ENCODE measurements around the gene PDE4B.

Gene PDE4B

DNA sequence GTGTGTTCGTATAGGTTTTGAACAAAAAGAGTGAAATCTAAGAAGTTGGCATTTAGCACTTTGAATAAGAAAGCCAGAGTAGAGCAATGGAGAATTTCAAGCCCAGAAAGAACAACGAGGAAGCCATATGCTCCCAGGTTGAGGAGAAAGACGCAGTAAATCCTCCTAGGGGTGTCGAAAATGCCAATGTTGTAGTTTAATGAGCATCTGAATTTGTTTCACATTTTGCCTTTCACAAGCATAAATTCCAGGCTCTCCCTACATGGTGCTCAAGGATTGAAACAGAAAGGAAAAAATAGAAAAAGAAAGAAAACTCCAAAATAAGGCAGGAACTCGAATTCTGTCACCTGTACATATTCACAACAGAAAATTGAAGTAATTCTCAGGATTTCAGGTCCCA, 476.5 kb downstream of the PDE4B start:
- TF ChIP-seq, protein P1, sequence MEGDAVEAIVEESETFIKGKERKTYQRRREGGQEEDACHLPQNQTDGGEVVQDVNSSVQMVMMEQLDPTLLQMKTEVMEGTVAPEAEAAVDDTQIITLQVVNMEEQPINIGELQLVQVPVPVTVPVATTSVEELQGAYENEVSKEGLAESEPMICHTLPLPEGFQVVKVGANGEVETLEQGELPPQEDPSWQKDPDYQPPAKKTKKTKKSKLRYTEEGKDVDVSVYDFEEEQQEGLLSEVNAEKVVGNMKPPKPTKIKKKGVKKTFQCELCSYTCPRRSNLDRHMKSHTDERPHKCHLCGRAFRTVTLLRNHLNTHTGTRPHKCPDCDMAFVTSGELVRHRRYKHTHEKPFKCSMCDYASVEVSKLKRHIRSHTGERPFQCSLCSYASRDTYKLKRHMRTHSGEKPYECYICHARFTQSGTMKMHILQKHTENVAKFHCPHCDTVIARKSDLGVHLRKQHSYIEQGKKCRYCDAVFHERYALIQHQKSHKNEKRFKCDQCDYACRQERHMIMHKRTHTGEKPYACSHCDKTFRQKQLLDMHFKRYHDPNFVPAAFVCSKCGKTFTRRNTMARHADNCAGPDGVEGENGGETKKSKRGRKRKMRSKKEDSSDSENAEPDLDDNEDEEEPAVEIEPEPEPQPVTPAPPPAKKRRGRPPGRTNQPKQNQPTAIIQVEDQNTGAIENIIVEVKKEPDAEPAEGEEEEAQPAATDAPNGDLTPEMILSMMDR (IDR thresholded peaks at IDR 0.05; ENCODE audit: low read length, missing control alignments), result no peak
- DNase-seq (ENCODE audit: low read depth), result no peak
- no peak overlapping the region for H3K4me3 ChIP-seq (replicated peaks; ENCODE audit: low read depth, low read length)

DNA sequence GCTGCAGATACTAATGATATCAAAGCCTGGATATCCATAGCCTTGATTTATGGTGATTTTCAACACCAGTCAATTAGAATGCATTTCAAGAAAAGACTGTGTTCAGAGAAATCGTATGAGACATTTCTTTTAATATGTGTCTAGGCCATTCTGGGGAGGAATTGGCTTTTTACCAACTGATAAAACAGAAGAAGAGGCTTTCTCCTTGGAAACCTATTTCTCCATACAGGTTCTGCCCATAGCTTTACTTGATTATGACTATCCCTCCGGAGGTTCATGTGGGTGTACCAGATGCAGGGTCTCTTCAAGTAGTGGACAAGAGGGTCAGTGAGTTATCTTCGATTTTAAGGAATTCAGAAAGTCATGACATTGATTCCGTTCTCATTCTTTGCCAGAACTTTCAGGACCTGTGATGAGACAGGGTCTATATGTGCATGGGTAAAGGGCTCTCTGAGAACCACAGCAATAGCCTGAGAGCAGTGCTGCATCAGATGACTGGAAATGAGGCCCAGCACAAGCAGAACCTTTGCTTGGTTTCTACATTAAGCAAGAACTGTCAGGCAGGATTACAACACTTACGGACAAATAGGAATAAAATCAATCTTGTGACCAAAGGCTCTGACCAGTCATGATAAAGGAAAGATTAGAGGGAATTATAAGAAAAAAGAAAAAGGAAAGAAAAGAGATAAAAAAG, 477.6 kb downstream of the PDE4B start:
- peak; percentile 89 for DNase-seq (ENCODE audit: low read depth)
- TF ChIP-seq, protein P1 (IDR thresholded peaks at IDR 0.05; ENCODE audit: low read length, missing control alignments), result no peak
- no peak overlapping the region for H3K4me3 ChIP-seq (replicated peaks; ENCODE audit: low read depth, low read length)

DNA sequence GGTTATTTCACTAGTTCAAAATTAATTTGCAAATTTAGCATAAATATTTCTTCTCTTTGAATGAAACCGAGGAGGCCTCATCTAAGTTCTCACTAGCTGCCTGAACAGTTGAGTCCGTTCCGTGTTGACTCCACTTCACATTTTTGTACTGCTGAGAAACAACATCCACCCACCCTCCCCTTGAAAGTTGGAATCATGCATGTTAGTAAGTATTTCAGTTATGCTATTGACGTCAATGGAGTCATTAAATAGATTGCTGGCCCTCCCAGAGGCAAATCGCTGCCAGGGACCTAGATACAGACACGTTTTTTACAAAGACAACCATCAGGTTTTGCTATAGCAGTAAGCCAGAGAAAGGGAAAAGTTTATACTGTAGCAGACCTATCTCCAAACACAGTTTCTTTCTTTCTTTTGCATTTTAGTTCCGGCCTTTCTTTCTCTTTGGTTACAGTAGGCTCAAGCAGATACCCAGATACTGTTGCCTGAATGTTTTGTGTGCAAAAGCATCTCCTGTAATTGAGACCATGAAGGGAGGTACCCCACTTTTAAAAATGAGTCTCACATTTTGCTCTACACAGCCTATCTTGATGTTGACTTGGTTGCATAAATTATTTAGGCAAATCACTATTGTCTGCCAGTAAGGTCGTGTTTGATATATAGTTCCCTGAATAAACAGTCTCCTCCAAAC, 478.7 kb downstream of the PDE4B start:
- TF ChIP-seq, protein P1 (IDR thresholded peaks at IDR 0.05; ENCODE audit: low read length, missing control alignments), result no peak
- peak; percentile 100 for DNase-seq (ENCODE audit: low read depth)
- H3K4me3 ChIP-seq (replicated peaks; ENCODE audit: low read depth, low read length), result peak overlapping the region; percentile 33

DNA sequence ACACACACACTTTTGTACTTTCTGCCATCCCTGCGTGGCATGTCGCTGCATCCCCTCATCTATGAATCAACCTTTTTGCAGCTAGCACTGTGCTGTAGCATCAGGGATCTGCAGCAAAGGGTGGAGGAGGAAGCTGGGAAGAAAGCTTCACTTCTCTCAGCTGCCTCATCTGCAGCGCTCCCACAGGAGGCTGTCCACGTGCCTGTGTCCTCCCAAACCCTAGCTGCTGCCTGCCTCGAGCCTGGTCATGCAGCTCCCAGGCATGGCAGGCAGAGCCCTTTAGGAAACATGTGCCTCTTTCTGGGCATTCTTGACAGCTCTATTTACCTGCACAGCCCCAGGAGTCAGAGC, 479.2 kb downstream of the PDE4B start:
- TF ChIP-seq, protein P1 (IDR thresholded peaks at IDR 0.05; ENCODE audit: low read length, missing control alignments), result no peak
- DNase-seq (ENCODE audit: low read depth), result peak; percentile 67
- peak overlapping the region; percentile 33 for H3K4me3 ChIP-seq (replicated peaks; ENCODE audit: low read depth, low read length)

DNA sequence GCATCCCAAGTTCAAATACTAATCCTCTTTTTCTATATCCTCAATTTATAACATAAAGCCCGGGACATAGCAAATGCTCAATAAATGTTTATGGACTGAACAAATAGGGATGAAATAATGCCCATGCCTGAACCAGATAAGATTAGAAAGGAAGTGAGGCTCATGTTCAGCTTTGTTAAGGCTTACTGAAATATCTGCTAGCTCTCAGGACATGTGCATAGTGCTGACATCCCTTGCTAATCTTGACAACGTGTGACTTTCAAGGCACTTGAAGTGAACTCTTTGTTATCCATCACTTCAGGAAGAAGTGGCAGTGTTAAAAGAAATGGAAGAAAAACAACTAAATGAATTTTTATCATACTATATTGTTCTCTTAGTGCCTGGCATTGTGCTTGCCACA, 481.0 kb downstream of the PDE4B start:
- TF ChIP-seq, protein P1 (IDR thresholded peaks at IDR 0.05; ENCODE audit: low read length, missing control alignments), result no peak
- peak; percentile 42 for DNase-seq (ENCODE audit: low read depth)
- H3K4me3 ChIP-seq (replicated peaks; ENCODE audit: low read depth, low read length), result no peak overlapping the region

DNA sequence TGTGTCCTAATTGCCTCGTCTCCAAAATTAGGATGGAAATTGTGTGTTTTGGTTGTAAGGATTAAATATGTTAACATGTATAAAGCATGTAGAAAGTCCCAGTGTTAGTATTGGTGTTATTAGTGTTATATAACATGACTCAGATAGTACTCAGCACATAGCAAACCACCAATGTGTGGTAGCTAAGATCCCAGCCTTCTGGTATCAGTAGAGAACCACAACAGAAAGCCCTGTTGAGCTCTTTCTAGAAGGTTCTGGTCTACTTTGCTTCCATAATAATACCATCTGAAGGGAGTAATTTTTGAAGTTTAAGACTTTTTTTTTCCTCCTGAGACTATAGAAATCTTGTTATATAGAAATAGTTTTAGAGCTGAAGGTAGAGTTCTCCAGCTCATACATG, 481.9 kb downstream of the PDE4B start:
- TF ChIP-seq, protein P1 (IDR thresholded peaks at IDR 0.05; ENCODE audit: low read length, missing control alignments), result no peak
- DNase-seq (ENCODE audit: low read depth), result no peak
- H3K4me3 ChIP-seq (replicated peaks; ENCODE audit: low read depth, low read length), result no peak overlapping the region

DNA sequence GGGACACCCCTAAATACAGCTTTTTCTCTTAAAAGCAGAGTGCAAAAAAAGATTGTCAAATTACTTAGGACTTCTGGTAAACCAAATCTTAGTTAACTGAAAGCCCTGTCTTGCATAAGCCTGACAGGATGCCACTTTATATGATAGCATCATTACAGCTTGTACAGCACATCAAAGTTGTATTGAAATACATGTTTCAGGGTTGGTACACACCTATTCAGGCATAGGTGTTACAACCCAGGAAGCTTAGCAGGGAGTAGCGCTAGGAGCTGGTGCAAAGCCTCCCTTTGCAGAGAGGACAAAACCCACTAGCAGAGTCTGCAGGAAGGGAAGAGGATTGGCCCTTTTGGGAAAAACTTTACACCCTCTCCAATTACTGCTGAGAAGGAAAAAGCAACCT, 482.4 kb downstream of the PDE4B start:
- no peak for DNase-seq (ENCODE audit: low read depth)
- TF ChIP-seq, protein P1 (IDR thresholded peaks at IDR 0.05; ENCODE audit: low read length, missing control alignments), result no peak
- no peak overlapping the region for H3K4me3 ChIP-seq (replicated peaks; ENCODE audit: low read depth, low read length)

Measured in fibroblast of pulmonary artery (primary cell).